ENCODE data around the gene NDRG3.

NDRG3 gene

DNA sequence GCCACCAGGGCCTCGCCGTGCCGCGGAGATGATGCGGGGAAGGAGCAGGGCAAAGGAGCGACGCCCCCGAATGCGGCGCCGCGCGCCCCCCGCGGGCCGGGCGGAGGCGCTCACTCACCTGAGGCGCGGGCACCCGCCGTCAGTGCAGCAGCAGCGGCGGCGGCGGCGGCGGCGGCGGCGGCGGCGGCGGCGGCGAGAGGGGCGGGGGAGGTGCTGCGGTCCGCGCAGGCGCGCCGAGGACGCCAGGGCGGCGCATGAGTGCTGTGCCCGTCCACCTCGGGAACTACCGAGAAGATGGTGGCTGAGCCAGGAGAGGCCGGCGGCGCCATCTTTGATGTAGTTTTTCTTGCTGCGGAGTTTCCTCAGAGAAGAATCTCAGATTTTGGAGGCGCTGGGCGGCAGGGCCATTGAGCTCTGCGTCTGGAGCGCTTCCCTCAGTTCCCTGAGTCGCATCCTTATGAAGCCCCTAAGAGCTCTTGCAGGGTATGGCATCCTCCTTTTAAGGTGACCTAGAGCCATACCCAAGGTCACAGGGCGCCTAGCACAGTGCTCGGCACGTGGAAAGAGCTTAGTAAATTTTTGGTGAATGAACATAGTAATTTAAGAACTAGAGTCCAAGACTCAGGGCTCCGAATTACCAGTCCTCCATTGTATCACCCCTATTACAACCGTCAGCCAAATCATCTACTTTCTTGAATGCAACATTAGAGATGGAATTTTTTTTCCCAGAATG is at the start of gene NDRG3:
TSS of gene NDRG3 (minus strand) at position 164 of the 733 bp plus-strand sequence. CDS start 24,355 bp downstream, outside the sequence.
- peak; percentile 85 for DNase-seq

GRCh38 chr20:36794116-36794474 is 48.2 kb upstream of the NDRG3 start:
- DNase-seq, result no peak

- DNase-seq, result no peak
Observed at GRCh38 chr20:36793294-36794115, 47.6 kb upstream of the NDRG3 start.

DNA sequence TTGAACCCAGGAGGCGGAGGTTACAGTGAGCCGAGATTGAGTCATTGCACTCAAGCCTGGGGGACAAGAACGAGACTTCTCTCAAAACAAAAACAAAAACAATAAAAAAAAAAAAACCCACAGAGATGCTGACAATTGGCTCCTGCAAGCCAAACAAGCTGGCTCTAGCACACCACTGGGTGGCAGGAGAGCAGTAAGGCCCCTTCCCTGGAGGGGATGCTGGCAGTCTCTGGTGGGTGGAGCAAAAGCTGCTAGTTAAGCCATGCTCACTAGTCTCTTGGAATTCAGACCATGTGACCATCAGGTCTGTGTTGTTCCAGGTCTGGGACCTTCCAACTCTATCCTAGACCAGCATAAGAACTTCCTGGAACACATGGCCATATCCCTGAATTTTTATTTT is 46.5 kb upstream of the NDRG3 start:
- DNase-seq, result peak; percentile 41

DNA sequence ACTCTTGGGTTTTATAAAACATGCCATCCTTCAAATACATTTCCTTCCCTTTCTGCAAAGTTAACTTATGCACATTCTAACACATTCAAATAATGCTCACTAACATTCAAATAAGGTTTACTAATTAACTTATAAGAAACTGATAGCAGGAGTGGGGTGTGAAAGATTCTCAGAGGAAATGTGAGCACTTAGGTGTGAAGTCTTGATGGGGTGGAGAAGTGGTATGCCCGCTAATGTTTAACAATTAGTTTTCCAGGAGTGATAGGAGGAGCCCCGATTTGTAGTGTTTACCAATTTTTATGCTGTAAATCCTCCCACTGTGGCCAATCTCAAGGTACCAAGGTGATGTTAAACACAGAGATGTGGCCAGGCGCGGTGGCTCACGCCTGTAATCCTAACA is 46.0 kb upstream of the NDRG3 start:
- no peak for DNase-seq

GRCh38 chr20:36786663-36787062 is 40.8 kb upstream of the NDRG3 start:
- DNase-seq, result no peak

DNA sequence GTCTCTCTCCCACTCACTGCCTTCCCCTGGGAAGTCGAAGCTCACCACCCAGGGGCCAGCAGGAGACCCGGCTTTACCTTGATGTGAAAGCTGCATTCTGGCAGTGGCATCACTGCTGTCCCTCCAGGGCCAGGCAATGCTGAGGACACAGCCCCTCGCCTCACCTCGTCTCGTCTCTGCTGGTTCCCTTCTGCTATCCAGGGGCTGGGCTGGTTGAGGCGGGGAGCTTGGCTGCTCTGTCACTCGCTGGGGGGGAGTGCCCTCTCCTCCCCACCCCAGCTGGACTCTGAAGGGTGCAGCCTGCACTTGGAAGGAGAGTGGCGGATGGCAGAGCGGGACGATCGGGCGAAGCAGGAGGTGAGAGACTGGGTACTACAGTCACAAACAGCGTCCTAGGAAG is 40.4 kb upstream of the NDRG3 start:
- DNase-seq, result no peak

GRCh38 chr20:36785308-36785707 is 39.4 kb upstream of the NDRG3 start:
- DNase-seq, result no peak

GRCh38 chr20:36784900-36785299 is 39.0 kb upstream of the NDRG3 start:
- no peak for DNase-seq

- no peak for DNase-seq
Observed at GRCh38 chr20:36784116-36784515, 38.2 kb upstream of the NDRG3 start.

DNA sequence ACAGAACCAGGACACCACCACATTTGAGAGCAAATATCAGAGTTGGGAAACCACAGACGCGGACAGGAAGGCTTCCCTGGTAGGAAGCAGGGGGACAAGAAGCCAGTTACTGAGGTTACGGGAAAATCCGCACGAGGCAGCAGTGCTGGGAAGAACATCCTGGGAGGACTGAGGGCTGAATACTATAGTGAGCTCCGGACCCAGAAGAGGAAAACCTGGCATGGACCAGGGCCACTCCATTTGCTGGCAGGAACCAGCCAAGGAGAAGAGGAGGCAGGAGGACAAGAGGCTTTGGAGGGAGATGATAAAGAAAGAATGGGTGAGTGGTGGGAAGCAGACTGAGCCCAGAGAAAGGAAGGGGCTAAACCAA is 33.8 kb upstream of the NDRG3 start:
- no peak for DNase-seq

DNA sequence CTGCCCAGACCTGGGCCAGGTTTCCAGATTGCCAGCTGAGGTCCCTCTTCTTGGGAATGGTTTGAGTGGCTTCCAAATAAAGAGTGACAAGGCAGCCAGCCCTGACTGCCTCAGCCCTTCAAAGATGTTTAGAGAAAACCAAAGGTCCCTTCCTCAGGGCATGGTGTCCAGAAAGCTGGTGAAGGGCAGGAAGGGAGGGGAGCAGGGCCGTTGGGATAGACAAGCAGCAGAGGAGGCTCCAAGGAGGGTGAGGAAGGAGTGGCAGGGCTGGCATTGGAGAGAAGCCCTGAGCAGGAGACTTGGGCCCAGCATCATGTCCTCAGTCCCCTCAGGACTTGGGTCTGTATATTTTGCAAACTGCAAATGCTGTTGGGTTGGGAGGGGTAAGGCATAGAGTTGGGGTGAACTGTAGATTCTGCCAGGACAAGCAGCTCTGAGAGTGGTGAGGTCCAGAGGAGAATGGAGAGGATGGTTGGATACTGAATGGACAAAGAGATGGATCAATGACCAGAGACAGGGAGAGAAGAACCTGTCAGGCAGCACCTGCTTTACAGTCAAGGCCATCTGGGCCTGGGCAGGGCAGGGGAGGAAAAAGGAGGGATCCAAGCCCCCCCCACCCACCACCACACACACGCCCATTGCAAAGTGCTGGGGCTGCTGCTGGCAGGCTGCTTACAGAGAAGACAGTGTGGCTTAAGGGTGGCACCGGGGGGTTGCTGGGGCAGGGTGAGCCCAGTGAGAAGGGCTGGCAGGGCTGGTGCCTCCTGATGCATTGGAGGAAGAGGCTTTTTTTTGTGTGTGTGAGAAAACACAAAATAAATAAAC is 33.2 kb upstream of the NDRG3 start:
- no peak for DNase-seq

DNA sequence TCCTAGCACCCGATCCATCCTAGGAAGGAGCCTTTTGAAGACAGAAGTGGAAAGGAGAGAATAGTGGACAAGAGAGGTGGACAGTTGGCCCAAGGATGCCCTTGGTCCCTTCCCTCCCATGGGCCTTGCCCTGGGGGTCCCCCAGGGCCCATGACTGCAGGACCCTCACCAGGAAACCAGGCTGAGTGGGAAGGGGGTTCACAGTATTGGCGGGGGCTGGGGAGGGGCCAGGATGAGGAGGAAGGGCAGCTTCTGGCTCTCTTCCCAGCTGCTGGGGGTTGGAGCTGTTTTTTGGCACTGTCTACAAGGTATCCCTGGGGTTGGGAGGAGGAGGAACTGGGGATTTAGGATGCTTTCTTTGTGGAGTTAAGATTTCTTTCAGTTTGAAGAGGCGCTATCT is 31.7 kb upstream of the NDRG3 start:
- no peak for DNase-seq

DNA sequence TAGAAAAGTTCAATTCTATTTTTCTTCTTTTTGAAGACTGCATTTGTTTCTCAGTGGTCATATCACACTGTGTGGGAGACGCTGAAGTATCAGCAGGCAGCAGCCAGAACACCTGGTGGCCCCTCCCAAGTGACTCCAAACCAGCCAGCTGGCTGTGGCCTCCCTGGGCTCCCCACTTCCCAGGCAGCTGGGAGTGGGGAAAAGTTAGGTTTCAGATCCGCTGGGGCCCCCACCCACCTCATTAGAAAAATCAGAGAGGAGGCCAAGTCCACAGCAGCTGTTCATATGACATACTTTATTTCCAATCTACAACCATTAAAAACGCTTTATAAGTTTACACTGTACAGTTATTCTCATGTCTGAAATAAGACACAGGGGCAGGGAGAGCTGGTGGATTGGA is 31.3 kb upstream of the NDRG3 start:
- DNase-seq, result no peak

DNA sequence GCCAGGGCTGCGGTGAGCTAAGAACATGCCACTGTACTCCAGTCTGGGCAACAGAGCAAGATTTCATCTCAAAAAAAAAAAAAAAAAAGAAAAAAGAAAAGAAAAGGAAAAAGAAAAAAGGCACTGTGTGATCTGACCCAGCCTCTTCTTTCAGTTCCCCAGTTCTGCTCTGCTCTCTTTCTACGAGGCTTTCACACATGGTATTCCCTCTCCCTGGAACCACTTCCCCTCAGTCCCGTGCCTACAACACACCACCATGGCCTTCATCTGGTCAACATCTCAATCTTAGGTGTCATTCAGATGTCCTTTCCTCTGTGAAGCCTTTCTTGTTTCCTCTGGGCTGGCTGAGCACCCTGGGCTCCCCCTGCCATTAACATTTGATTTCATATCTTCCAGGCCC is 29.9 kb upstream of the NDRG3 start:
- DNase-seq, result no peak

DNA sequence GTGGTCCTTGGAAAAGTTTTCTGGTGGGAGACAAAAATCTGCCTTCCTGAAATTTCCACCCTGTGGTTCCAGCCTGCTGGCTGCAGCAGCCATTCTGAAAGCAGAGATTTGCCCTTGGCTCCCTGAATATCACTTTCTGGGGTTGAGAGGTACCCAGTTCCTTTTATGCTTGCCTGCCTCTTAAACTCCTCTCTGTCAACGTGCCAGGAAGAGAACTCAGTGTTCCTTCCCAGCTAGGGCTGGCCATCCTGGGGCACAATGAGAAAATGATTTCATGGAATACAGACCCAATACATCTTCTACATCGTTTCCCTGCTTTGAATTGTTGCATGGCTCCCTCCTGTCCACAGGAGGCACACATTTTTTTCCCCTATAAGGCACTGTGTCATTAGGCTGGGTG is 29.3 kb upstream of the NDRG3 start:
- DNase-seq, result no peak

GRCh38 chr20:36773597-36774390 is 27.9 kb upstream of the NDRG3 start, which contains the start of gene DSN1:
DSN1 (minus strand) TSS chr20:36773763; CDS start chr20:36771458, 2,305 bp downstream.
- DNase-seq, result peak; percentile 99

- no peak for DNase-seq
Observed at GRCh38 chr20:36773107-36773596, 27.3 kb upstream of the NDRG3 start.

GRCh38 chr20:36770680-36771079 is 24.8 kb upstream of the NDRG3 start:
- no peak for DNase-seq

DNA sequence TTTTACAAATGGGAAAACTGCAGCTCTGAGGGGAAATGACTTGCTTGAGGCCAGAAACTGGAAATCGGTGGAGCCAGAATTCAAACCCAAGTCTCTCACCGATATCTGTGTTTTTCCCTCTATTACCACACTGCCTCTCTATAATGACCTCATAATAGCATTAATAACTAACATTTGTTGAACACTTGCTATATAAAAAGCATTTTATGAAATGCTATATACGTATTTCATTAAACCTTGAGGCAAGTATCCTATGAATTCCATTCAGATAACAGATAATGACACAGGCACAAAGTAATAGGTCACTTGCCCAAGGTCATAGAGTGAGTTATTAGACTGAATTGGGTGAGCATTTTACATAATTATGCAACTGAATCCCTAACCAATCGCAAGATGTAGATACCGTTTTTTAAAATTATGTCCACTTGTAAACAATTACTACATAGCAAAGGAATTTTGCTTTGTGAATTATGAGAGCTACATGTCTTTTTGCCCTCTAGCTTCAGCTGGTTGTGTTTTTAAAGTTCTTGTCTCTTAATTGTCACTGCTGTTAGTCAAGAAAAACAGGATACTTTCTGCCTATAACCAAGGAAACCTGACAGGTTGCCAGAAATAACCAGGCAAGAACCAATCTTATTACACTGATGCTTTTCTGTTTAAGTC is 23.0 kb upstream of the NDRG3 start:
- DNase-seq, result no peak

- DNase-seq, result no peak
Observed at GRCh38 chr20:36761125-36761524, 15.2 kb upstream of the NDRG3 start.

DNA sequence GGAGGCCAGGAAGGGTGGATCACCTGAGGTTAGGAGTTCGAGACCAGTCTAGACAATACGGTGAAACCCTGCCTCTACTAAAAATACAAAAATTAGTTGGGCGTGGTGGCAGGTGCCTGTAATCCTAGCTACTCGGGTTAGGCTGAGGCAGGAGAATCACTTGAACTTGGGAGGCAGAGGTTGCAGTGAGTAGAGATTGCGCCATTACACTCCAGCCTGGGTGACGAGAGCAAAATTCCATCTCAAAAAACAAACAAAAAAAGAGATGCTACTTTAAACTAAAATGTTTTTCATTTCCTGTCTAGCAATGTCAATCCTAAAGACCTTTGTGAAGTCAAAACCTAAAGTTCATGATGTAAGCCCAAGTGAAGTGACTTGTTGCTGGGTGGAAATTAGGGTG is 14.8 kb upstream of the NDRG3 start:
- no peak for DNase-seq
